GM18507 (cell line): ENCODE measurements around the gene PRKRA.

Source experiments
- DNase-seq: peaks from one replicate; pipeline ENCODE4 v3.0.0; 2011; ENCODE audit warnings: low read depth; ENCODE audit not compliant: insufficient read length; ENCODE audit errors: extremely low spot score
- FAIRE-seq: peaks from 2 replicates; lab custom pipeline; 2011; peaks lifted over from hg19 to GRCh38; lab: Jason Lieb, UNC

PRKRA gene

GRCh38 chr2:178450774-178451525 lies at the start of gene PRKRA, which contains the start of gene PJVK:
TSS of gene PRKRA (minus strand) at chr2:178451175. CDS start at chr2:178451030, 145 bp downstream.
TSS of gene PJVK (plus strand) at chr2:178451378. CDS start at chr2:178453410, 2,032 bp downstream.
- FAIRE-seq (peak; percentile 96), DNase-seq (peak; percentile 88)

GRCh38 chr2:178499640-178500039 lies 48.7 kb upstream of the PRKRA start:
- FAIRE-seq (no peak), DNase-seq (no peak)

- DNase-seq (no peak), FAIRE-seq (no peak)
Measured at GRCh38 chr2:178498137-178498536, 47.2 kb upstream of the PRKRA start.

GRCh38 chr2:178496049-178496448 lies 45.1 kb upstream of the PRKRA start:
- DNase-seq: no peak
- FAIRE-seq: no peak

- DNase-seq (no peak), FAIRE-seq (no peak)
Measured at GRCh38 chr2:178491612-178492011, 40.6 kb upstream of the PRKRA start.

- no peak for DNase-seq
- no peak for FAIRE-seq
Measured at GRCh38 chr2:178485356-178485755, 34.4 kb upstream of the PRKRA start.

- FAIRE-seq (no peak), DNase-seq (no peak)
Measured at GRCh38 chr2:178484245-178485041, 33.5 kb upstream of the PRKRA start.

GRCh38 chr2:178482437-178482836 lies 31.5 kb upstream of the PRKRA start:
- DNase-seq: no peak
- peak; percentile 42 for FAIRE-seq

GRCh38 chr2:178480227-178481181 lies 29.5 kb upstream of the PRKRA start, which contains the start of gene PLEKHA3:
TSS of gene PLEKHA3 (plus strand) at chr2:178480457. CDS start at chr2:178480870, 413 bp downstream.
- DNase-seq: peak; percentile 71
- peak; percentile 84 for FAIRE-seq

- FAIRE-seq: no peak
Measured at GRCh38 chr2:178479758-178480226, 28.8 kb upstream of the PRKRA start.

GRCh38 chr2:178479275-178479616 lies 28.3 kb upstream of the PRKRA start:
- DNase-seq (no peak), FAIRE-seq (no peak)

More at GRCh38 chr2:178479758-178480226, 28.8 kb upstream of the PRKRA start:
- DNase-seq: no peak

GRCh38 chr2:178478439-178479274 lies 27.7 kb upstream of the PRKRA start, which contains the start of gene FKBP7:
TSS of gene FKBP7 (minus strand) at chr2:178478600. CDS start at chr2:178478499, 101 bp downstream.
- peak; percentile 84 for FAIRE-seq
- peak; percentile 62 for DNase-seq

GRCh38 chr2:178478130-178478438 lies 27.1 kb upstream of the PRKRA start:
- no peak for DNase-seq
- no peak for FAIRE-seq

- DNase-seq: no peak
- FAIRE-seq: no peak
Measured at GRCh38 chr2:178477443-178478129, 26.6 kb upstream of the PRKRA start.

- no peak for FAIRE-seq
- no peak for DNase-seq
Measured at GRCh38 chr2:178476477-178476876, 25.5 kb upstream of the PRKRA start.

GRCh38 chr2:178474560-178474959 lies 23.6 kb upstream of the PRKRA start:
- no peak for DNase-seq

GRCh38 chr2:178473931-178474330 lies 23.0 kb upstream of the PRKRA start:
- FAIRE-seq: no peak

More at GRCh38 chr2:178474560-178474959, 23.6 kb upstream of the PRKRA start:
- no peak for FAIRE-seq

GRCh38 chr2:178473373-178473772 lies 22.4 kb upstream of the PRKRA start:
- no peak for FAIRE-seq
- no peak for DNase-seq

More at GRCh38 chr2:178473931-178474330, 23.0 kb upstream of the PRKRA start:
- DNase-seq: no peak
